ENCODE measurements around the gene HEXA.

The HEXA gene

DNA sequence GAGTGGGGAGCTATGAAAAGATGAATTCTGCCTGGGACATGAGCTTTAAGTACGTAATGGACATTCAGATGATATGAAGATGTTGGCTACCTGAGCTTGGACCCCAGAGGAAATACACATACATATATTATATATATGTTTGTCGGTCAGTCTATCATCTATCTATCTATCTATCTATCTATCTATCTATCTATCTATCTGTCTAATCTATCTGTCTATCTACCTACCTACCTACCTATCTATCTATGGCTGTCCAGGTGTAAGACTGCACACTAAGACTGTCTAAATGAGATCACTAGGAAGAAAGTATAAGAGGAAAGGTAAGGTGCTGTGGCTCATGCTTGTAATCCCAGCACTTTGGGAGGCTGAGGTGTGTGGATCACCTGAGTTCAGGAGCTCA lies 37.7 kb downstream of the HEXA start:
- H2AFZ ChIP-seq (ENCODE audit: low read length), result no peak overlapping the region
- no peaks in the 10 kb centered on the region for H3K36me3 ChIP-seq (ENCODE audit: insufficient read depth, low read length)
- H3K9me3 ChIP-seq (ENCODE audit: insufficient read depth, low read depth, low read length), result no peaks in the 10 kb centered on the region
- H3F3A ChIP-seq (ENCODE audit: low read depth), result no peaks in the 10 kb centered on the region
- H3K9ac ChIP-seq (ENCODE audit: low read depth, low read length, poor library complexity, severe bottlenecking), result no peak overlapping the region
- H3K9me2 ChIP-seq (replicated peaks; ENCODE audit: low read depth, low read length), result no peaks in the 10 kb centered on the region
- no peak overlapping the region for H3K4me2 ChIP-seq (ENCODE audit: low read depth, low read length, poor library complexity, severe bottlenecking)
- H4K20me1 ChIP-seq (ENCODE audit: insufficient read depth, low read length, poor library complexity, severe bottlenecking), result no peaks in the 10 kb centered on the region
- no peak for TF ChIP-seq EZH2phosphoT487 (IDR thresholded peaks at IDR 0.05; ENCODE audit: borderline replicate concordance)
- TF ChIP-seq, protein P1, sequence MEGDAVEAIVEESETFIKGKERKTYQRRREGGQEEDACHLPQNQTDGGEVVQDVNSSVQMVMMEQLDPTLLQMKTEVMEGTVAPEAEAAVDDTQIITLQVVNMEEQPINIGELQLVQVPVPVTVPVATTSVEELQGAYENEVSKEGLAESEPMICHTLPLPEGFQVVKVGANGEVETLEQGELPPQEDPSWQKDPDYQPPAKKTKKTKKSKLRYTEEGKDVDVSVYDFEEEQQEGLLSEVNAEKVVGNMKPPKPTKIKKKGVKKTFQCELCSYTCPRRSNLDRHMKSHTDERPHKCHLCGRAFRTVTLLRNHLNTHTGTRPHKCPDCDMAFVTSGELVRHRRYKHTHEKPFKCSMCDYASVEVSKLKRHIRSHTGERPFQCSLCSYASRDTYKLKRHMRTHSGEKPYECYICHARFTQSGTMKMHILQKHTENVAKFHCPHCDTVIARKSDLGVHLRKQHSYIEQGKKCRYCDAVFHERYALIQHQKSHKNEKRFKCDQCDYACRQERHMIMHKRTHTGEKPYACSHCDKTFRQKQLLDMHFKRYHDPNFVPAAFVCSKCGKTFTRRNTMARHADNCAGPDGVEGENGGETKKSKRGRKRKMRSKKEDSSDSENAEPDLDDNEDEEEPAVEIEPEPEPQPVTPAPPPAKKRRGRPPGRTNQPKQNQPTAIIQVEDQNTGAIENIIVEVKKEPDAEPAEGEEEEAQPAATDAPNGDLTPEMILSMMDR (conservative IDR thresholded peaks at IDR 0.05; ENCODE audit: low read length), result no peak
- no peaks in the 10 kb centered on the region for H3K4me1 ChIP-seq (ENCODE audit: insufficient read depth, low read length, poor library complexity, severe bottlenecking)
- no peak overlapping the region for H3K4me3 ChIP-seq (ENCODE audit: low read length, poor library complexity, severe bottlenecking)
- H3K27me3 ChIP-seq (ENCODE audit: insufficient read depth, low read length, poor library complexity, severe bottlenecking), result no peaks in the 10 kb centered on the region
- H3K79me2 ChIP-seq (ENCODE audit: insufficient read depth, low read length), result no peaks in the 10 kb centered on the region

GRCh38 chr15:72334842-72335241 lies 41.0 kb downstream of the HEXA start:
- Histone ChIP-seq H4K20me1 (ENCODE audit: insufficient read depth, low read length, poor library complexity, severe bottlenecking) (no peaks in the 10 kb centered on the region), H3K4me2 (ENCODE audit: low read depth, low read length, poor library complexity, severe bottlenecking) (no peak overlapping the region), H3K79me2 (ENCODE audit: insufficient read depth, low read length) (no peaks in the 10 kb centered on the region), H3K9me3 (ENCODE audit: insufficient read depth, low read depth, low read length) (no peaks in the 10 kb centered on the region), H3K27me3 (ENCODE audit: insufficient read depth, low read length, poor library complexity, severe bottlenecking) (no peaks in the 10 kb centered on the region), H3F3A (ENCODE audit: low read depth) (no peaks in the 10 kb centered on the region), H3K36me3 (ENCODE audit: insufficient read depth, low read length) (no peaks in the 10 kb centered on the region), H3K9ac (ENCODE audit: low read depth, low read length, poor library complexity, severe bottlenecking) (no peak overlapping the region), H3K4me3 (ENCODE audit: low read length, poor library complexity, severe bottlenecking) (no peak overlapping the region), H2AFZ (ENCODE audit: low read length) (no peak overlapping the region), H3K9me2 (replicated peaks; ENCODE audit: low read depth, low read length) (no peaks in the 10 kb centered on the region), H3K4me1 (ENCODE audit: insufficient read depth, low read length, poor library complexity, severe bottlenecking) (no peaks in the 10 kb centered on the region)
- TF ChIP-seq, protein P1 (conservative IDR thresholded peaks at IDR 0.05; ENCODE audit: low read length), result no peak

- H3K9me3 ChIP-seq (ENCODE audit: insufficient read depth, low read depth, low read length), result no peaks in the 10 kb centered on the region
- no peak for TF ChIP-seq EZH2phosphoT487 (IDR thresholded peaks at IDR 0.05; ENCODE audit: borderline replicate concordance)
- H3K4me3 ChIP-seq (ENCODE audit: low read length, poor library complexity, severe bottlenecking), result no peak overlapping the region
- no peaks in the 10 kb centered on the region for H3F3A ChIP-seq (ENCODE audit: low read depth)
- no peaks in the 10 kb centered on the region for H3K27me3 ChIP-seq (ENCODE audit: insufficient read depth, low read length, poor library complexity, severe bottlenecking)
- no peak overlapping the region for H2AFZ ChIP-seq (ENCODE audit: low read length)
- no peak overlapping the region for H3K4me2 ChIP-seq (ENCODE audit: low read depth, low read length, poor library complexity, severe bottlenecking)
- no peaks in the 10 kb centered on the region for H3K36me3 ChIP-seq (ENCODE audit: insufficient read depth, low read length)
- H3K9me2 ChIP-seq (replicated peaks; ENCODE audit: low read depth, low read length), result no peaks in the 10 kb centered on the region
- no peak overlapping the region for H3K9ac ChIP-seq (ENCODE audit: low read depth, low read length, poor library complexity, severe bottlenecking)
- no peaks in the 10 kb centered on the region for H3K4me1 ChIP-seq (ENCODE audit: insufficient read depth, low read length, poor library complexity, severe bottlenecking)
- H4K20me1 ChIP-seq (ENCODE audit: insufficient read depth, low read length, poor library complexity, severe bottlenecking), result no peaks in the 10 kb centered on the region
- H3K79me2 ChIP-seq (ENCODE audit: insufficient read depth, low read length), result no peaks in the 10 kb centered on the region
Observed at GRCh38 chr15:72331021-72331420, 44.8 kb downstream of the HEXA start.

- Histone ChIP-seq H3K27me3 (ENCODE audit: insufficient read depth, low read length, poor library complexity, severe bottlenecking) (no peaks in the 10 kb centered on the region), H3K4me3 (ENCODE audit: low read length, poor library complexity, severe bottlenecking) (no peak overlapping the region), H3F3A (ENCODE audit: low read depth) (no peaks in the 10 kb centered on the region), H3K9me3 (ENCODE audit: insufficient read depth, low read depth, low read length) (no peaks in the 10 kb centered on the region), H3K79me2 (ENCODE audit: insufficient read depth, low read length) (no peaks in the 10 kb centered on the region), H3K9me2 (replicated peaks; ENCODE audit: low read depth, low read length) (no peaks in the 10 kb centered on the region), H3K4me2 (ENCODE audit: low read depth, low read length, poor library complexity, severe bottlenecking) (no peak overlapping the region), H3K4me1 (ENCODE audit: insufficient read depth, low read length, poor library complexity, severe bottlenecking) (no peaks in the 10 kb centered on the region), H2AFZ (ENCODE audit: low read length) (no peak overlapping the region), H3K36me3 (ENCODE audit: insufficient read depth, low read length) (no peaks in the 10 kb centered on the region), H4K20me1 (ENCODE audit: insufficient read depth, low read length, poor library complexity, severe bottlenecking) (no peaks in the 10 kb centered on the region), H3K9ac (ENCODE audit: low read depth, low read length, poor library complexity, severe bottlenecking) (no peak overlapping the region)
- no peak for TF ChIP-seq EZH2phosphoT487 (IDR thresholded peaks at IDR 0.05; ENCODE audit: borderline replicate concordance)
- TF ChIP-seq, protein P1 (conservative IDR thresholded peaks at IDR 0.05; ENCODE audit: low read length), result no peak
Observed at GRCh38 chr15:72323752-72324151, 52.1 kb downstream of the HEXA start.

Data from Loucy (cell line).